ENCODE measurements around the gene SOBP. TPM values are rescaled to one million over a fixed set of nuclear protein-coding genes. Genes with fewer than 3 reads are reported as not detected.

The SOBP gene
- total RNA-seq, 2 experiments from 2014 or later: 1.0 to 1.2 TPM

DNA sequence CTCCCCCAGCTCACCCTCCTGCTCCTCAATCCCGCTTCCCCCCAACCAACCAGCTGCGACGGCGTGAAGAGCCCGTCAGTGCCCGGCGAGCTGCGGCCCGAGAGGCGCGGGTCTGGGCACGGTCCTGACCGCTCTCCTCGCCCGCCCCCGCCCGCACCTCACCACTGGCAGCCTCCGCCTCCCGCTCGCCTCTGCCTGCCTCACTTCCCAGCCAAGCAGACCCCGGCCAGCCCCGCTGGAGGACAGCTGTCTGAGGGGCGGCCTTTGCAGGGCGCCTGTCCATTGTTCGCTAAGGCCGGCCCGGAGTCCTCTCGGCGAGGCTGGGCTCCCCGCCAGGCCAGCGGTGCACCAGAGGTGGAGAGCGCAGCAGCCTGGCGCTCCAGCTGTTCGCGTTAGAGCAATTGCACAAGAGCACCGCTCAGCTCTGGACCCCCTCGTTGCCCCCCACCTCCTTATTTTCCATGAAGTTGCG is 1.3 kb downstream of the SOBP start:
- ATAC-seq (peak; percentile 2), DNase-seq (no peak)
- peak overlapping the region; percentile 81 for H3K4me3 Mint-ChIP-seq
- CTCF ChIA-PET: interaction anchor here (1.8 to 4.8 kb wide), 3 partner anchors 162 to 173 kb away, joined by 4 to 19 read pairs (median 13); no protein-coding TSS in a partner anchor
- no peaks in the 10 kb centered on the region for H3K36me3 Mint-ChIP-seq (ENCODE audit: low read depth)
- peaks cover 28% of the 10 kb centered on the region for H3K4me1 Mint-ChIP-seq (ENCODE audit: low read depth)
- POLR2A ChIA-PET: interaction anchor here (0.6 kb wide), 1 partner anchor 465 kb away, joined by 4 read pairs; no protein-coding TSS in a partner anchor
- H3K9me3 Mint-ChIP-seq (ENCODE audit: insufficient read depth): no peaks in the 10 kb centered on the region
- H3K27me3 Mint-ChIP-seq (ENCODE audit: low read depth): peaks cover 55% of the 10 kb centered on the region
- no peak overlapping the region for H3K27ac Mint-ChIP-seq

DNA sequence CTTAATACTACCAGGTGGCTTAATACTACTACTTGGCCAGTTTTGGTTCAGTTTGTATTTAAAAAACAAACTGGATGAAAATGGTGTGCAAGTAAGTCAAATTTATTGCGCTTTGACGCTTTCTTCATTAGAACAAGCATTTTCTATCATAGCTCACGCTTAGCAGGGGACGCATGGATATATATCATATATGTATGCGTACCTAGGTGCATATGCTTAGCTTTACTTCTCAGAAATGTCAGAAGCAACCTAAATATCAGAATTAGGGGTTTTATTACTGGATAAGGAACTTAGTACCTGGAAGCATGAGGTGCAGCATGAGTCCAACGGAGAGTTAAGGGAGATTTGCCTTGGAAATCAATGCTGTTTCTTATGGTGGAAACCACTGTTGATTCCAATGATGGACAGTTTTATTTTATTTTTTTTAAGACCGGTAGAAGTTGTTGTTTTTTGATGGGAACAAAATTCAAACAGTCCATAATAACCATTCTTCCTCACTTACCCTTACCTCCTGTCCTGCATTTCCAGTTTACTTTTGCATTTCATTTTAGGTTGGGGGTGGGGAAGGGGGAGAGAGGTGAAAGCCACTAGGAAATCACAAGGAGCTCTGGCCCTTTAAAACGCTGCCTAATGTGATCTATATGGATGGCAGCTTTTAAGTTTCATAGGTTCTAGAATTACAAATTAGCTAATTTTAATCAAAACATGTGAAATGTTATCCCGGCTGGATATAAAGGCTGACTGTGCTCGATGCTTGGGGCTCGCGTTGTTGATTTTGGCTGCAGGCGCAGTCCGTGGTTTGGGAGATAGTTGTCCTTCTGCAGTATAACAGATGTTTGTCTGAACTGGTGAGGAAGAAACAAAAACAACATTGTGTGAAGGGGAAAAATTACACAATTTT is 2.1 kb downstream of the SOBP start:
- Mint-ChIP-seq H3K4me3 (peak overlapping the region; percentile 81), H3K9me3 (ENCODE audit: insufficient read depth) (no peaks in the 10 kb centered on the region), H3K36me3 (ENCODE audit: low read depth) (no peaks in the 10 kb centered on the region), H3K27me3 (ENCODE audit: low read depth) (peaks cover 55% of the 10 kb centered on the region), H3K4me1 (ENCODE audit: low read depth) (peaks cover 28% of the 10 kb centered on the region), H3K27ac (no peak overlapping the region)
- CTCF ChIA-PET: interaction anchor here (0.9 to 4.8 kb wide), 5 partner anchors 8 to 173 kb away, joined by 3 to 19 read pairs (median 7); partner anchors contain the start of gene PDSS2
- no peak for ATAC-seq
- DNase-seq: no peak
- POLR2A ChIA-PET: interaction anchor here (0.6 to 1.1 kb wide), 3 partner anchors 33 to 465 kb away, joined by 3 to 4 read pairs (median 4); partner anchors contain the start of gene PDSS2

DNA sequence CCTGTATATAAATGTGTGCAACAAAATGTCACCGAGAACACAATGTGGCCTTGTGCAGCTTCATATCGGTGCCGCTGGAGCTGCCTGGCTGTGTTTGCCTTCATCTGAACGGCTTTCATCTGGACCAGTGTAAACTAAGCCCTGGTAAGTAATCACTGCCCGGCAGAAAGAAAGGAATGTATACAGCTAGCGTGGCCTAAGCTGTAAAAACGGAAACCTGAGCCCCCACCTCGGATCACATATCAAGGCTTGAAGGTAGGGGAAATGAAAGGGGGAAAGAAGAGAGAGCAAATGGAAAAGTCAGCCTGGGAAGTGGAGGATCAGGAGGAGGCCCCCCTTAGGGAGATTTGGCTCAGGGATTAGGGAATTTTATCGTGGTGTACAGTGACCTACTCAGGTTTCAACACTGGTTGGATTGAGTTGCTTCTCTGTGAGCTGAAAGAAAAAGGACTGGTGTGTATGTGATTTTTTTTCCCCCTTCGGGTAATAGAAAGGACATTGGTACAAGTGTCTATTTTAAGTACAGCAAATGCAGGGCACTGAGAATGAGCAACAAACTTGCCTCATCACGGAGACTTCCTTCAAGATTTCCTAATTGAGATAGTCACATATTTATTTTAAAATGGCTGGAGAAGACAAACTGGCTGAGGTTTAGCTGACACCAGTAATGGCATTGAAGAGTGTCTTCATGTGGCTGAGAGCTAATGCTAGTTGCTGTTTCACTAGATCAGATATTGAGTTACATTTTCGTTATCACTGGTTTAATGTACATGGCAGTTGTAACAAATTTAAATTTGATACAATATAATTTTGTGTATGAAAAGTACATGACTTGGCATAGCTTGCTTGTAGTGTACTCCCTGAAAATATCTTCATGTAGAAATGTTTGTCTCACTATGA is 3.5 kb downstream of the SOBP start:
- Mint-ChIP-seq H3K27me3 (ENCODE audit: low read depth) (peaks cover 46% of the 10 kb centered on the region), H3K4me1 (ENCODE audit: low read depth) (peaks cover 23% of the 10 kb centered on the region), H3K36me3 (ENCODE audit: low read depth) (no peaks in the 10 kb centered on the region), H3K4me3 (no peak overlapping the region), H3K27ac (no peak overlapping the region), H3K9me3 (ENCODE audit: insufficient read depth) (no peaks in the 10 kb centered on the region)
- no peak for DNase-seq
- ChIA-PET POLR2A (interaction anchor here (1.1 kb wide), 1 partner anchor 175 kb away, joined by 4 read pairs; no protein-coding TSS in a partner anchor), CTCF (interaction anchor here (0.9 to 4.8 kb wide), 4 partner anchors 9 to 175 kb away, joined by 3 to 19 read pairs (median 10); partner anchors contain the start of gene PDSS2)
- ATAC-seq: no peak

DNA sequence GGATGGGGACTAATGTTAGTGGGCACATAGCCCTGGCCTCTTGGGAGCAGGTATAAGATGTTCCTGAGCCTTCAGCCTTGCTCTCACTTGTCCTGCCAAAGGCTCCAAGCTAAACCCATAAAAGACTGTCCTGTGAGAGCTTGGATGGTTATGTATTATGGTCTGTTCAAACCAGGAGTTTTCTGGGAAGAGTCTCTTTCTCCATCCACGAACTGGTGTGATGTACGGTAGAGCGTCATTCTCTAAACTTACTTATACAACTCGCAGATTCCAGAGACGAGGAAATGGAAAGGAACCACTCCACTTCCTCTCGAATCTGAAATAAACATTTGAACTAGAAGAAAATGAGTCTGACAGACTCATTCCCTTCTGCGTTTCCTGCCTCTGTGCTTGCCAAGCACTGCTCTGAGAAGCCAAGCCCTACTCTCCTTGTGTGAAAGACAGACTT is 5.3 kb downstream of the SOBP start:
- no peak for DNase-seq
- ATAC-seq: no peak
- ChIA-PET POLR2A (no interaction called here), CTCF (no interaction called here)
- H3K9me3 Mint-ChIP-seq (ENCODE audit: insufficient read depth): no peaks in the 10 kb centered on the region
- H3K4me1 Mint-ChIP-seq (ENCODE audit: low read depth): peaks cover 15% of the 10 kb centered on the region
- H3K27ac Mint-ChIP-seq: no peak overlapping the region
- no peaks in the 10 kb centered on the region for H3K36me3 Mint-ChIP-seq (ENCODE audit: low read depth)
- H3K4me3 Mint-ChIP-seq: no peak overlapping the region
- H3K27me3 Mint-ChIP-seq (ENCODE audit: low read depth): peaks cover 42% of the 10 kb centered on the region

DNA sequence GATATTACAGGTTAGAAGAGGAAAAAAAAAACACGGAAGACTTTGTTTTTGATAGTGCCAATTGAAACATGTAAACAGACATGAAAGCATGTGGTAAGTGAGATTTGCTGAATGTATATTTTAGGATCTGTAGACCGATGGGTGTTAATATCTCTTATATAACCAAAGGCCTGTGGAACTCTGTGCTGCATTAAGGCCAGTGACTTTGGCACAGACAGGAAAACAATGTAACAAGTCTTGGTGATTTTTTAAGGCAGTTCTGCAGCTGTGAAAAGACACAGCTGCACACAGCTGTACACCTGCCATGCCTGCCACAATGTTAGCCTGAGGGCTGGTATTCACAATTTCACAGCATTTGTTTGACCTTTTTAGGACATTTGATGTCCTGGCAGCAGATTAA is 6.1 kb downstream of the SOBP start:
- ChIA-PET CTCF (no interaction called here), POLR2A (no interaction called here)
- DNase-seq: no peak
- ATAC-seq: no peak
- Mint-ChIP-seq H3K4me3 (no peak overlapping the region), H3K27me3 (ENCODE audit: low read depth) (peaks cover 36% of the 10 kb centered on the region), H3K27ac (no peak overlapping the region), H3K9me3 (ENCODE audit: insufficient read depth) (no peaks in the 10 kb centered on the region), H3K36me3 (ENCODE audit: low read depth) (no peaks in the 10 kb centered on the region), H3K4me1 (ENCODE audit: low read depth) (peaks cover 9% of the 10 kb centered on the region)

DNA sequence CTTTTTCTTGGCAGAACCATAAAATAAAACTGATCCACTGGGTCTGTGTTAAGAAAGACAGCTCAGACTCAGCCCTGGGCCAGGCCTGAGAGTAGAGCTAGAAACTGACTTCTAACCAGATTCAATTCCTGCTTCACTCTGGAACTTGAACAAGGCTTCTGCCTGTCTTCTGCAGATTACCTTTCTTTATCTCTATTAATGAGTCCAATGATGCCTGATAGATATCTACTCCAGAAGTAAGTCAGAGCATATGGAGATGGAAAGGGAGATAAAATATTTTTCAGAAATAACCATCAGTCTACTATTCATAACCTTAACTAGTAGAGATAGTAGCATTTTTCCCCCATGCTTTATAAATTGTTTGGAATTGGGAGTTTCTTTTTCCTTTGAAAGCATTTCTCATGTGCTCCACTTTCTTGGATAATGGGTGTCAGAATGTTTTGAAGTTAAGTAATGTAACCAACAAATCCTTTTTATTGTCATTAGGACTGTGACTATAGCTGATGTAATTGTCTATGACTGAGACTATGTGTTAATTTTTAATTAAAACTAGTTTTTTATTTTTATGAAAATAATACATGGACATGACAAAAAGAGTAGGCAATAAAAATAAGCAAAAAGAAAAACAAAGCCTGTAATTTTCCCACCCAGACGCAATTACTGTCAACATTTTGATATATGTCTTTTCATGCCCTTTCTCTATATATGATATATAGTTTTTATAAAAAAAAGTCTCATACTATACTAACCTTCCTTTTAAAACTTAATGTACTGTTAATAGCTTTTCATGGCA is 7.2 kb downstream of the SOBP start:
- H3K36me3 Mint-ChIP-seq (ENCODE audit: low read depth): no peaks in the 10 kb centered on the region
- H3K27ac Mint-ChIP-seq: no peak overlapping the region
- POLR2A ChIA-PET: no interaction called here
- ATAC-seq: no peak
- no peaks in the 10 kb centered on the region for H3K9me3 Mint-ChIP-seq (ENCODE audit: insufficient read depth)
- CTCF ChIA-PET: no interaction called here
- H3K4me1 Mint-ChIP-seq (ENCODE audit: low read depth): no peaks in the 10 kb centered on the region
- H3K27me3 Mint-ChIP-seq (ENCODE audit: low read depth): peaks cover 33% of the 10 kb centered on the region
- DNase-seq: no peak
- H3K4me3 Mint-ChIP-seq: no peak overlapping the region

DNA sequence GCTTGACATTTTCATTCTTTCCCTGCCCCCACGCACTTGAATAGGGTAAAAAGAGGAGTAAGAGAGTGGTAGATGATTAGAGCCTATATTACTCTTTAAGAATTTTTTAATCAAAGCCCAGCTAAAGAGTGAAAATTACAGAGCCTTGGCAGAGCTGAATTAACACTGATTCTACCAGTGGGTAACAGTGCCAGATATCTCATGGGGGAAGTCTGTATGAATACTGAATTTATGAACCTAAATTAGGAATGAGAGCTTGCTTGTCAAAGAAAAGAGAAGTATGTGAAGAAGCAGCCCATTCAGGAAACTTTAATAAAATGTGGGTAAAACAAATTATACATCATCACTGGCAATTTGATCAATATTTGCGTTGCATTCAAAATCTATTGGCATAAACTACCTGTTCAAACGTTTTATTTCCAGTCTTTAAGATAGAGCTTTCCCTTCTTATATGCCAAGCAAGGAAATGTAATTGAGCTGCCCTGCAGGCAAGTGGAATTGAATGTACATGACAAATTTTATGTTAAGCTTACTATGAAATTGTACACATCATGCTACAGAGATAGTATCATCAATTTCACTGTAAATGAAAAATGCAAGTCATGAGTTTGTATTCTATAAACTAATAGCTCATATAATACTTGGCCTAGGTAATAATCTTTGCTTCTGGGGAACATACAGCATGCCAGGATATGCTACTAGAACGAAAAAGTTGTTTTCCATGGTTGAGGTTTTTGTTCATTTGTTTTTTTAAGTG is 14.5 kb downstream of the SOBP start:
- no peak for ATAC-seq
- ChIA-PET POLR2A (no interaction called here), CTCF (interaction anchor here (1.0 to 1.6 kb wide), 2 partner anchors 45 to 152 kb away, joined by 3 to 4 read pairs; partner anchors contain the start of gene PDSS2)
- no peaks in the 10 kb centered on the region for H3K4me1 Mint-ChIP-seq (ENCODE audit: low read depth)
- H3K27ac Mint-ChIP-seq: no peak overlapping the region
- peaks cover 22% of the 10 kb centered on the region for H3K27me3 Mint-ChIP-seq (ENCODE audit: low read depth)
- H3K4me3 Mint-ChIP-seq: no peak overlapping the region
- no peak for DNase-seq
- H3K9me3 Mint-ChIP-seq (ENCODE audit: insufficient read depth): no peaks in the 10 kb centered on the region
- H3K36me3 Mint-ChIP-seq (ENCODE audit: low read depth): no peaks in the 10 kb centered on the region

DNA sequence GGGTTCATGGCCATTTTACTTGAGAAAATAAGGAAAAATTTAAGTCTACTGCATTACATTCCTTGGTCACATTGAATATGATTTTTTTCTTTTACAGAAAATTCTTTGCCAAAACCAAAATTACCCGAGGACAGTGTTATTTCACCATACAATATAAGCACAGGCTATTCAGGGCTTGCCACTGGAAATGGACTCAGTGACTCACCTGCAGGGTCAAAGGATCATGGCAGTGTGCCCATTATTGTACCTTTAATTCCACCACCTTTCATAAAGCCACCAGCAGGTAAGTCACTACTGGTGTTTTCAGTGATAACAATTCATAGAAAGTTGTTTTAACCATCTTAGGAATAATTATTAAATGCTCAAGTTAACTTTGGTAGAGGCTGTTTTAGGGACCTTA is 16.2 kb downstream of the SOBP start:
- CTCF ChIA-PET: no interaction called here
- ATAC-seq (no peak), DNase-seq (no peak)
- POLR2A ChIA-PET: no interaction called here
- Mint-ChIP-seq H3K4me3 (no peak overlapping the region), H3K27ac (no peak overlapping the region), H3K9me3 (ENCODE audit: insufficient read depth) (no peaks in the 10 kb centered on the region), H3K27me3 (ENCODE audit: low read depth) (peaks cover 22% of the 10 kb centered on the region), H3K36me3 (ENCODE audit: low read depth) (no peaks in the 10 kb centered on the region), H3K4me1 (ENCODE audit: low read depth) (no peaks in the 10 kb centered on the region)

DNA sequence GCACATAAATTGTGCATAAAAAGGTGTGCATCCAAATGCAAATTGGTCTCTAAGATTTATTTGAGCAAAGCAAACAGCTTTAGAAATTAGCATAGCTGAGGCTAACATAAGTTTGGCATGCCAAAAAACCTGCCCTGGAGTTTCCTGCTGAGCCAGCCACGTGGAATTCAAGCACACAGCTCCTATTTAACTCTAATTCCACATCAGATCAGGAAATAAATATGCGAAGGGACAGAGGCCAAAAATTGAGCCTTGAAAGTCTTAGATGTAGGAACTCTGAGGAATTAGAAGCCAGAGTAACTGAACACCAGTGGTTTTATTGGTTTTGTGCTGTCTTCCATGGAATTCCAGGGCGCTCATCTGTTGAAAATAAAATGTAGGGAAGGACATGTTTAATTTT is 19.6 kb downstream of the SOBP start:
- ATAC-seq (no peak), DNase-seq (no peak)
- H3K9me3 Mint-ChIP-seq (ENCODE audit: insufficient read depth): no peaks in the 10 kb centered on the region
- ChIA-PET POLR2A (no interaction called here), CTCF (interaction anchor here (1.2 kb wide), 1 partner anchor 11 kb away, joined by 3 read pairs; no protein-coding TSS in a partner anchor)
- no peak overlapping the region for H3K4me3 Mint-ChIP-seq
- H3K36me3 Mint-ChIP-seq (ENCODE audit: low read depth): no peaks in the 10 kb centered on the region
- H3K27ac Mint-ChIP-seq: no peak overlapping the region
- H3K27me3 Mint-ChIP-seq (ENCODE audit: low read depth): peaks cover 4% of the 10 kb centered on the region
- peaks cover 7% of the 10 kb centered on the region for H3K4me1 Mint-ChIP-seq (ENCODE audit: low read depth)

DNA sequence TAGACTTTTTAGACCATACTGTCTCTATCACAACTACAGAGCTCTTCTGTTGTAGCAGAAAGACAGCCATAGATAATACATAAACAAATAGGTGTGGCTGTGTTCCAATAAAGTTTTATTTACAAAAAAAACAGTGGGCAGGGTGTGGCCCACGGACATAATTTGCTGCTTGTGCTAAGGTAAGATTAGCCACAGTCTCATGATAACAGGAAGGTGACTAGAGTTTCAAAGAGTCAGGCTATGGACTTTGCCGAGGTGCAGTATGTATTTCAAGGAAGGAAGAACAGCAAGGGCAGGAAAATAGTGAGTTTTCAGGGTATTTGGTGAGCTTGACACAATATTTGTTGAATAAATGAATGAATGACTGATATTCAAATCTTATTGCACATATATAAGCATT is 20.2 kb downstream of the SOBP start:
- ChIA-PET CTCF (interaction anchor here (0.8 to 1.2 kb wide), 2 partner anchors 10 to 22 kb away, joined by 3 to 4 read pairs; no protein-coding TSS in a partner anchor), POLR2A (no interaction called here)
- no peak for ATAC-seq
- no peak overlapping the region for H3K27ac Mint-ChIP-seq
- H3K36me3 Mint-ChIP-seq (ENCODE audit: low read depth): peaks cover 1% of the 10 kb centered on the region
- peaks cover under 1% of the 10 kb centered on the region for H3K27me3 Mint-ChIP-seq (ENCODE audit: low read depth)
- no peak for DNase-seq
- peaks cover 7% of the 10 kb centered on the region for H3K4me1 Mint-ChIP-seq (ENCODE audit: low read depth)
- H3K4me3 Mint-ChIP-seq: no peak overlapping the region
- H3K9me3 Mint-ChIP-seq (ENCODE audit: insufficient read depth): peaks cover 4% of the 10 kb centered on the region

All from activated CD8-positive, alpha-beta T cell treated with anti-CD3 and anti-CD28 coated beads, Interleukin-2, amount 10 ng/mL, durations not matched to agents 7 days and 5 days (primary cell).